Neural progenitor cell (in vitro differentiated cells): ENCODE measurements around the gene CNTN5. TPM values are rescaled to one million over a fixed set of nuclear protein-coding genes. Genes with fewer than 3 reads are reported as not detected.

ENCODE experiments used
- DNase-seq: peaks from one replicate; pipeline ENCODE4 v3.0.0-alpha.2; 2016; ENCODE audit warnings: low spot score
- H2AFZ ChIP-seq: fragments of 200-600 bp; sonication (generic); replicated peaks from 2 replicates; pipeline ENCODE4 v1.6.1; 2016; ENCODE audit warnings: antibody characterized with exemption
- H3F3A ChIP-seq: fragments of 200-600 bp; sonication (generic); 2 replicates; pipeline ENCODE4 v1.6.1; 2016; ENCODE audit warnings: antibody characterized with exemption, low read depth
- H3K27ac ChIP-seq: fragments of 200-600 bp; sonication (generic); 2 replicates; pipeline ENCODE4 v1.5.1; 2016; ENCODE audit warnings: mild to moderate bottlenecking
- H3K27me3 ChIP-seq: fragments of 200-600 bp; sonication (generic); 2 replicates; pipeline ENCODE4 v1.6.1; 2016; ENCODE audit warnings: mild to moderate bottlenecking, moderate library complexity
- H3K36me3 ChIP-seq: fragments of 200-600 bp; sonication (generic); 2 replicates; pipeline ENCODE4 v1.5.1; 2016
- H3K4me1 ChIP-seq: fragments of 200-600 bp; sonication (generic); 2 replicates; pipeline ENCODE4 v1.6.1; 2016; ENCODE audit warnings: mixed run types
- H3K4me2 ChIP-seq: fragments of 200-600 bp; sonication (generic); 2 replicates; pipeline ENCODE4 v1.6.1; 2016
- H3K4me3 ChIP-seq: fragments of 200-600 bp; sonication (generic); 2 replicates; pipeline ENCODE4 v1.5.1; 2016
- H3K79me2 ChIP-seq: fragments of 200-600 bp; sonication (generic); 2 replicates; pipeline ENCODE4 v1.6.1; 2016; ENCODE audit warnings: low read depth
- H3K9ac ChIP-seq: fragments of 200-600 bp; sonication (generic); 2 replicates; pipeline ENCODE4 v1.6.1; 2016
- H3K9me3 ChIP-seq: fragments of 200-600 bp; sonication (generic); 2 replicates; pipeline ENCODE4 v1.5.1; 2016; ENCODE audit warnings: low read depth
- H4K20me1 ChIP-seq: fragments of 200-600 bp; sonication (generic); 2 replicates; pipeline ENCODE4 v1.6.1; 2016; ENCODE audit warnings: low read depth
- H3K27ac Mint-ChIP-seq: 3 replicates; pipeline ENCODE4 v1.8.0; 2021; ENCODE audit warnings: mixed read lengths
- H3K27me3 Mint-ChIP-seq: 2 replicates; pipeline ENCODE4 v1.8.0; 2022; ENCODE audit warnings: low read depth, mild to moderate bottlenecking, inconsistent platforms, moderate library complexity, mixed read lengths; ENCODE audit not compliant: insufficient read depth
- H3K36me3 Mint-ChIP-seq: 3 replicates; pipeline ENCODE4 v1.8.0; 2021; ENCODE audit warnings: mixed read lengths
- H3K4me1 Mint-ChIP-seq: 3 replicates; pipeline ENCODE4 v1.8.0; 2021; ENCODE audit warnings: mixed read lengths
- H3K4me3 Mint-ChIP-seq: 3 replicates; pipeline ENCODE4 v1.8.0; 2021; ENCODE audit warnings: mild to moderate bottlenecking, moderate library complexity, mixed read lengths
- H3K9me3 Mint-ChIP-seq: 3 replicates; pipeline ENCODE4 v1.8.0; 2020; ENCODE audit warnings: mixed read lengths
- CTCF ChIP-seq: fragments of 200-600 bp; sonication (generic); IDR thresholded peaks from 2 replicates; pipeline ENCODE4 v1.5.1; 2017; ENCODE audit warnings: antibody characterized with exemption, mild to moderate bottlenecking
- EZH2 ChIP-seq: fragments of 200-600 bp; sonication (generic); IDR thresholded peaks from 2 replicates; pipeline ENCODE4 v1.6.1; 2017; ENCODE audit warnings: antibody characterized with exemption, mild to moderate bottlenecking, moderate library complexity
- EZH2phosphoT487 ChIP-seq: fragments of 200-600 bp; sonication (generic); IDR thresholded peaks from 2 replicates; pipeline ENCODE4 v1.6.1; 2017; ENCODE audit warnings: antibody characterized with exemption
- total RNA-seq: library from RNA; depleted of rRNA; stranded (reverse); fragments of >200 nt; gene quantifications from 2 replicates; pipeline ENCODE4 v1.2.3, GENCODE V29; 2015; ENCODE audit warnings: low replicate concordance

CNTN5 gene
- total RNA-seq, 1 donor from 2014 or later = 0.19 TPM

GRCh38 chr11:100303897-100304296, 1283.1 kb downstream of the CNTN5 start:
- Histone ChIP-seq H3K27me3 (no peaks in the 10 kb centered on the region), H3K36me3 (no peaks in the 10 kb centered on the region), H3K79me2 (no peaks in the 10 kb centered on the region), H4K20me1 (no peaks in the 10 kb centered on the region), H3K4me1 (no peaks in the 10 kb centered on the region), H3K27ac (no peak overlapping the region), H3K4me3 (no peak overlapping the region), H3K9ac (no peak overlapping the region), H3K9me3 (no peaks in the 10 kb centered on the region), H3K4me2 (no peak overlapping the region), H3F3A (no peaks in the 10 kb centered on the region), H2AFZ (no peak overlapping the region)
- TF ChIP-seq CTCF = no peak
- no peak for TF ChIP-seq EZH2phosphoT487
- no peak for TF ChIP-seq EZH2
- Mint-ChIP-seq H3K27ac (no peak overlapping the region), H3K4me1 (peaks cover 11% of the 10 kb centered on the region), H3K4me3 (no peak overlapping the region), H3K36me3 (no peaks in the 10 kb centered on the region), H3K27me3 (peaks cover 2% of the 10 kb centered on the region), H3K9me3 (no peaks in the 10 kb centered on the region)
- DNase-seq = no peak

GRCh38 chr11:100308202-100308601, 1287.5 kb downstream of the CNTN5 start:
- Histone ChIP-seq H3K4me1 (no peaks in the 10 kb centered on the region), H3K27me3 (no peaks in the 10 kb centered on the region), H3K9ac (no peak overlapping the region), H4K20me1 (no peaks in the 10 kb centered on the region), H2AFZ (no peak overlapping the region), H3K4me3 (no peak overlapping the region), H3K4me2 (no peak overlapping the region), H3K27ac (no peak overlapping the region), H3F3A (no peaks in the 10 kb centered on the region), H3K9me3 (no peaks in the 10 kb centered on the region), H3K79me2 (no peaks in the 10 kb centered on the region), H3K36me3 (no peaks in the 10 kb centered on the region)
- no peak for DNase-seq
- H3K36me3 Mint-ChIP-seq = no peaks in the 10 kb centered on the region
- no peak for TF ChIP-seq EZH2
- TF ChIP-seq CTCF = no peak
- TF ChIP-seq EZH2phosphoT487 = no peak
- no peak overlapping the region for H3K27ac Mint-ChIP-seq
- H3K4me3 Mint-ChIP-seq = no peak overlapping the region
- H3K4me1 Mint-ChIP-seq = peaks cover 13% of the 10 kb centered on the region
- peaks cover 2% of the 10 kb centered on the region for H3K27me3 Mint-ChIP-seq
- H3K9me3 Mint-ChIP-seq = no peaks in the 10 kb centered on the region

GRCh38 chr11:100315946-100316345, 1295.2 kb downstream of the CNTN5 start:
- Mint-ChIP-seq H3K4me1 (peaks cover 4% of the 10 kb centered on the region), H3K27me3 (no peaks in the 10 kb centered on the region), H3K27ac (no peak overlapping the region), H3K4me3 (no peak overlapping the region), H3K36me3 (no peaks in the 10 kb centered on the region), H3K9me3 (no peaks in the 10 kb centered on the region)
- H3K4me3 ChIP-seq = no peak overlapping the region
- H3K27ac ChIP-seq = no peak overlapping the region
- TF ChIP-seq CTCF = no peak
- TF ChIP-seq EZH2 = no peak
- TF ChIP-seq EZH2phosphoT487 = no peak
- H3K9me3 ChIP-seq = no peaks in the 10 kb centered on the region
- no peaks in the 10 kb centered on the region for H3K27me3 ChIP-seq
- no peak overlapping the region for H2AFZ ChIP-seq
- no peaks in the 10 kb centered on the region for H3K79me2 ChIP-seq
- H4K20me1 ChIP-seq = no peaks in the 10 kb centered on the region
- H3K9ac ChIP-seq = no peak overlapping the region
- no peaks in the 10 kb centered on the region for H3F3A ChIP-seq
- H3K4me1 ChIP-seq = no peaks in the 10 kb centered on the region
- no peak for DNase-seq
- no peaks in the 10 kb centered on the region for H3K36me3 ChIP-seq
- no peak overlapping the region for H3K4me2 ChIP-seq

GRCh38 chr11:100316952-100317351, 1296.2 kb downstream of the CNTN5 start:
- Histone ChIP-seq H3K27ac (no peak overlapping the region), H3K4me2 (no peak overlapping the region), H3K27me3 (no peaks in the 10 kb centered on the region), H3K36me3 (no peaks in the 10 kb centered on the region), H4K20me1 (no peaks in the 10 kb centered on the region), H3K9ac (no peak overlapping the region), H3K4me1 (no peaks in the 10 kb centered on the region), H3K9me3 (no peaks in the 10 kb centered on the region), H2AFZ (peak overlapping the region; percentile 51), H3K4me3 (no peak overlapping the region), H3K79me2 (no peaks in the 10 kb centered on the region), H3F3A (no peaks in the 10 kb centered on the region)
- TF ChIP-seq CTCF (no peak), EZH2 (no peak), EZH2phosphoT487 (no peak)
- peak overlapping the region; percentile 8 for H3K27ac Mint-ChIP-seq
- H3K9me3 Mint-ChIP-seq = no peaks in the 10 kb centered on the region
- H3K36me3 Mint-ChIP-seq = no peaks in the 10 kb centered on the region
- no peak overlapping the region for H3K4me3 Mint-ChIP-seq
- peaks cover 4% of the 10 kb centered on the region for H3K4me1 Mint-ChIP-seq
- no peaks in the 10 kb centered on the region for H3K27me3 Mint-ChIP-seq
- DNase-seq = no peak
